ENCODE data around the gene MRNIP. TPM values are rescaled to one million over a fixed set of nuclear protein-coding genes. Genes with fewer than 3 reads are reported as not detected.

Gene MRNIP
- total and polyA plus RNA-seq, 4 donors: 22.9 to 103 (median 35.4) TPM

GRCh38 chr5:179823937-179824744 is 34.5 kb downstream of the MRNIP start:
- H3K4me3 ChIP-seq (ENCODE audit: low read length in 2 of 2): no peak overlapping the region
- H3K27ac ChIP-seq (ENCODE audit: low read depth in 1 of 2, low read length in 2 of 2): no peak overlapping the region
- 90% methylated on average over 22 of the region's 22 CpGs for WGBS, 2 donors
- intact Hi-C loops (cut with DNase I): loop anchor here (5.0 kb wide), 1 partner anchor 33 kb away; the partner anchor contains the start of gene MRNIP (in 2 of the 2)
- no peaks in the 10 kb centered on the region for H3K9me3 ChIP-seq (ENCODE audit: control insufficient read depth, low read length)
- ATAC-seq (ENCODE audit: low FRiP score) (no peak), DNase-seq (peak in 1 of 2 donors; percentile 42)
- no peaks in the 10 kb centered on the region for H3K4me1 ChIP-seq (ENCODE audit: control insufficient read depth in 1 of 2, insufficient read depth in 2 of 2, low read length in 2 of 2)
- H3K27me3 ChIP-seq (ENCODE audit: control insufficient read depth in 1 of 2, insufficient read depth in 2 of 2, low read length in 1 of 2): peaks cover 0 to 1% of the 10 kb centered on the region in 2 donors
- peaks cover 3 to 13% of the 10 kb centered on the region in 2 donors for H3K36me3 ChIP-seq (ENCODE audit: control insufficient read depth in 1 of 2, insufficient read depth in 2 of 2, low read length in 1 of 2)

- no peak for ATAC-seq (ENCODE audit: low FRiP score)
Observed at GRCh38 chr5:179822444-179822990, 36.1 kb downstream of the MRNIP start.

GRCh38 chr5:179822059-179822432 is 36.6 kb downstream of the MRNIP start:
- peaks cover 0 to 1% of the 10 kb centered on the region in 2 donors for H3K27me3 ChIP-seq (ENCODE audit: control insufficient read depth in 1 of 2, insufficient read depth in 2 of 2, low read length in 1 of 2)
- H3K4me1 ChIP-seq (ENCODE audit: control insufficient read depth in 1 of 2, insufficient read depth in 2 of 2, low read length in 2 of 2): no peaks in the 10 kb centered on the region
- ATAC-seq (ENCODE audit: low FRiP score): no peak
- no peak overlapping the region for H3K27ac ChIP-seq (ENCODE audit: low read depth in 1 of 2, low read length in 2 of 2)
- H3K9me3 ChIP-seq (ENCODE audit: control insufficient read depth, low read length): no peaks in the 10 kb centered on the region
- H3K4me3 ChIP-seq (ENCODE audit: low read length in 2 of 2): peak overlapping the region; percentile 28 to 47
- DNase-seq: no peak
- intact Hi-C loops (cut with DNase I): loop anchor here (1.0 to 5.0 kb wide), 2 partner anchors 18 to 35 kb away; partner anchors contain the start of gene MRNIP (in 2 of the 2)
- peaks cover 3 to 10% of the 10 kb centered on the region in 2 donors for H3K36me3 ChIP-seq (ENCODE audit: control insufficient read depth in 1 of 2, insufficient read depth in 2 of 2, low read length in 1 of 2)
- 57 to 64% methylated on average over 3 of the region's 3 CpGs for WGBS, 2 donors

More at GRCh38 chr5:179822444-179822990, 36.1 kb downstream of the MRNIP start:
- H3K27me3 ChIP-seq (ENCODE audit: control insufficient read depth in 1 of 2, insufficient read depth in 2 of 2, low read length in 1 of 2): peaks cover 0 to 1% of the 10 kb centered on the region in 2 donors
- H3K9me3 ChIP-seq (ENCODE audit: control insufficient read depth, low read length): no peaks in the 10 kb centered on the region
- DNase-seq: no peak
- peak overlapping the region; percentile 28 to 47 for H3K4me3 ChIP-seq (ENCODE audit: low read length in 2 of 2)
- no peaks in the 10 kb centered on the region for H3K4me1 ChIP-seq (ENCODE audit: control insufficient read depth in 1 of 2, insufficient read depth in 2 of 2, low read length in 2 of 2)
- peak overlapping the region in 1 of 2 donors; percentile 5 for H3K27ac ChIP-seq (ENCODE audit: low read depth in 1 of 2, low read length in 2 of 2)
- 39 to 43% methylated on average over 8 of the region's 8 CpGs for WGBS, 2 donors
- peaks cover 3 to 10% of the 10 kb centered on the region in 2 donors for H3K36me3 ChIP-seq (ENCODE audit: control insufficient read depth in 1 of 2, insufficient read depth in 2 of 2, low read length in 1 of 2)
- intact Hi-C loops (cut with DNase I): loop anchor here (1.0 to 5.0 kb wide), 2 partner anchors 18 to 35 kb away; partner anchors contain the start of gene MRNIP (in 2 of the 2)

GRCh38 chr5:179821298-179822058 is 37.1 kb downstream of the MRNIP start:
- peaks cover 0 to 1% of the 10 kb centered on the region in 2 donors for H3K27me3 ChIP-seq (ENCODE audit: control insufficient read depth in 1 of 2, insufficient read depth in 2 of 2, low read length in 1 of 2)
- no peaks in the 10 kb centered on the region for H3K9me3 ChIP-seq (ENCODE audit: control insufficient read depth, low read length)
- peak overlapping the region; percentile 92 to 96 for H3K27ac ChIP-seq (ENCODE audit: low read depth in 1 of 2, low read length in 2 of 2)
- WGBS, 2 donors: 0% methylated on average over 54 of the region's 54 CpGs
- DNase-seq: peak; percentile 98
- peaks cover 0 to 10% of the 10 kb centered on the region in 2 donors for H3K36me3 ChIP-seq (ENCODE audit: control insufficient read depth in 1 of 2, insufficient read depth in 2 of 2, low read length in 1 of 2)
- H3K4me1 ChIP-seq (ENCODE audit: control insufficient read depth in 1 of 2, insufficient read depth in 2 of 2, low read length in 2 of 2): no peaks in the 10 kb centered on the region
- ATAC-seq (ENCODE audit: low FRiP score): peak; percentile 88
- H3K4me3 ChIP-seq (ENCODE audit: low read length in 2 of 2): peak overlapping the region; percentile 49 to 96
- intact Hi-C loops (cut with DNase I): loop anchor here (1.0 to 5.0 kb wide), 2 partner anchors 19 to 36 kb away; partner anchors contain the start of gene MRNIP (in 2 of the 2)

DNA sequence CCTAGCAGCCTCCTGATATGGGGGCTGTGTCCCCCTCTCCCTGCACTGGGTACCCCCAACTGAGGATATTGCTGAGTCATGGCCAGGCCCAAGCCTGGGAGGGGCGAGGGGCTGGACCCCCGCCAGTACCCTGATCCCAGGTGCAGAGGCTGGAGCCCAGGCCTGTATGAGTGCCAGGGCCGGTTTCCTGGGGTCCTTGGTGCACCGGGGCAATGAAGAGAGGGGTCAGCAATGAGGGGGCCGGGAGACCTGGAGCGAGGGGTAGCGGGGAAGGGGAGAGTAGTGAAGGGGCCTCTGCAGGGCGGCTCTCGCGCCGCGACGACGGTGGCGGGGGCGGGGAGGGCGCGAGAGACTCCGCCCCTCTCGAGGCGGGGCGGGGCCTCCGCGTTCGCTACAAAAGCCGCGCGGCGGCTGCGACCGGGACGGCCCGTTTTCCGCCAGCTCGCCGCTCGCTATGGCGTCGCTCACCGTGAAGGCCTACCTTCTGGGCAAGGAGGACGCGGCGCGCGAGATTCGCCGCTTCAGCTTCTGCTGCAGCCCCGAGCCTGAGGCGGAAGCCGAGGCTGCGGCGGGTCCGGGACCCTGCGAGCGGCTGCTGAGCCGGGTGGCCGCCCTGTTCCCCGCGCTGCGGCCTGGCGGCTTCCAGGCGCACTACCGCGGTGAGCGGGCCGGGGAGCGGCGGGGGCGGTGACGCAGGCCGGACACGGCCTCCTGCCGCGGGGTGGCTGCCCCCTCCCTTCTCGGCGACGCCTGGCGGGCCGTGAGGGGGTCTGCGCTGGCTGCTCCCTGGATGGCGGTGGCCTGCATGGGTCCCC is 37.9 kb downstream of the MRNIP start, which contains the start of gene SQSTM1:
TSS of gene SQSTM1 (plus strand) at position 423 of the 815 bp plus-strand sequence. CDS start at position 455, 32 bp downstream.
- peak; percentile 88 for ATAC-seq (ENCODE audit: low FRiP score)

GRCh38 chr5:179820127-179820482 is 38.5 kb downstream of the MRNIP start:
- peaks cover 0 to 6% of the 10 kb centered on the region in 2 donors for H3K36me3 ChIP-seq (ENCODE audit: control insufficient read depth in 1 of 2, insufficient read depth in 2 of 2, low read length in 1 of 2)
- ATAC-seq (ENCODE audit: low FRiP score) (no peak), DNase-seq (no peak)
- WGBS, 2 donors: 24 to 30% methylated on average over 12 of the region's 12 CpGs
- peaks cover 0 to 1% of the 10 kb centered on the region in 2 donors for H3K27me3 ChIP-seq (ENCODE audit: control insufficient read depth in 1 of 2, insufficient read depth in 2 of 2, low read length in 1 of 2)
- peak overlapping the region; percentile 27 to 50 for H3K4me3 ChIP-seq (ENCODE audit: low read length in 2 of 2)
- H3K4me1 ChIP-seq (ENCODE audit: control insufficient read depth in 1 of 2, insufficient read depth in 2 of 2, low read length in 2 of 2): no peaks in the 10 kb centered on the region
- H3K27ac ChIP-seq (ENCODE audit: low read depth in 1 of 2, low read length in 2 of 2): peak overlapping the region; percentile 45 to 68
- intact Hi-C loops (cut with DNase I): loop anchor here (5.0 kb wide), 1 partner anchor 37 kb away; the partner anchor contains the start of gene MRNIP (in 2 of the 2)
- H3K9me3 ChIP-seq (ENCODE audit: control insufficient read depth, low read length): no peaks in the 10 kb centered on the region

More for the DNA sequence above, 37.9 kb downstream of the MRNIP start, which contains the start of gene SQSTM1:
- H3K4me3 ChIP-seq (ENCODE audit: low read length in 2 of 2): peak within 1 kb of the TSS; percentile 50 to 96
- no peaks in the 10 kb centered on the region for H3K9me3 ChIP-seq (ENCODE audit: control insufficient read depth, low read length)
- no peaks in the 10 kb centered on the region for H3K4me1 ChIP-seq (ENCODE audit: control insufficient read depth in 1 of 2, insufficient read depth in 2 of 2, low read length in 2 of 2)
- WGBS, 2 donors: 1% methylated on average over 36 to 81 of the region's 81 CpGs
- peak within 1 kb of the TSS; percentile 92 to 96 for H3K27ac ChIP-seq (ENCODE audit: low read depth in 1 of 2, low read length in 2 of 2)
- peaks cover 0 to 1% of the 10 kb centered on the region in 2 donors for H3K27me3 ChIP-seq (ENCODE audit: control insufficient read depth in 1 of 2, insufficient read depth in 2 of 2, low read length in 1 of 2)
- intact Hi-C loops (cut with DNase I): loop anchor here (5.0 kb wide), 1 partner anchor 37 kb away; the partner anchor contains the start of gene MRNIP (in 2 of the 2)
- H3K36me3 ChIP-seq (ENCODE audit: control insufficient read depth in 1 of 2, insufficient read depth in 2 of 2, low read length in 1 of 2): peaks cover 0 to 8% of the 10 kb centered on the region in 2 donors
- peak; percentile 90 to 95 for DNase-seq

GRCh38 chr5:179819296-179820126 is 39.1 kb downstream of the MRNIP start:
- DNase-seq: peak; percentile 86 to 89
- 18 to 30% methylated on average over 17 to 26 of the region's 26 CpGs for WGBS, 2 donors
- H3K27me3 ChIP-seq (ENCODE audit: control insufficient read depth in 1 of 2, insufficient read depth in 2 of 2, low read length in 1 of 2): peaks cover 0 to 1% of the 10 kb centered on the region in 2 donors
- no peaks in the 10 kb centered on the region for H3K9me3 ChIP-seq (ENCODE audit: control insufficient read depth, low read length)
- no peaks in the 10 kb centered on the region for H3K4me1 ChIP-seq (ENCODE audit: control insufficient read depth in 1 of 2, insufficient read depth in 2 of 2, low read length in 2 of 2)
- peaks cover 0 to 6% of the 10 kb centered on the region in 2 donors for H3K36me3 ChIP-seq (ENCODE audit: control insufficient read depth in 1 of 2, insufficient read depth in 2 of 2, low read length in 1 of 2)
- intact Hi-C loops (cut with DNase I): loop anchor here (5.0 kb wide), 1 partner anchor 38 kb away; the partner anchor contains the start of gene MRNIP (in 2 of the 2)
- H3K27ac ChIP-seq (ENCODE audit: low read depth in 1 of 2, low read length in 2 of 2): peak overlapping the region; percentile 45 to 68
- peak; percentile 63 for ATAC-seq (ENCODE audit: low FRiP score)
- peak overlapping the region in 1 of 2 donors; percentile 50 for H3K4me3 ChIP-seq (ENCODE audit: low read length in 2 of 2)
